CD4-positive, alpha-beta T cell treated with Interleukin-17A for 1 hour (primary cell): ENCODE results near the gene GPX5.
"Not testable (repeated sequence)": the region's sequence is repeated elsewhere in the genome, so short reads cannot be mapped to it uniquely, and the experiment has no call there.

Source experiments
- DNase-seq: peaks from one replicate; pipeline ENCODE4 v3.0.0-alpha.2; 2020

GPX5 gene, protein sequence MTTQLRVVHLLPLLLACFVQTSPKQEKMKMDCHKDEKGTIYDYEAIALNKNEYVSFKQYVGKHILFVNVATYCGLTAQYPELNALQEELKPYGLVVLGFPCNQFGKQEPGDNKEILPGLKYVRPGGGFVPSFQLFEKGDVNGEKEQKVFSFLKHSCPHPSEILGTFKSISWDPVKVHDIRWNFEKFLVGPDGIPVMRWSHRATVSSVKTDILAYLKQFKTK

DNA sequence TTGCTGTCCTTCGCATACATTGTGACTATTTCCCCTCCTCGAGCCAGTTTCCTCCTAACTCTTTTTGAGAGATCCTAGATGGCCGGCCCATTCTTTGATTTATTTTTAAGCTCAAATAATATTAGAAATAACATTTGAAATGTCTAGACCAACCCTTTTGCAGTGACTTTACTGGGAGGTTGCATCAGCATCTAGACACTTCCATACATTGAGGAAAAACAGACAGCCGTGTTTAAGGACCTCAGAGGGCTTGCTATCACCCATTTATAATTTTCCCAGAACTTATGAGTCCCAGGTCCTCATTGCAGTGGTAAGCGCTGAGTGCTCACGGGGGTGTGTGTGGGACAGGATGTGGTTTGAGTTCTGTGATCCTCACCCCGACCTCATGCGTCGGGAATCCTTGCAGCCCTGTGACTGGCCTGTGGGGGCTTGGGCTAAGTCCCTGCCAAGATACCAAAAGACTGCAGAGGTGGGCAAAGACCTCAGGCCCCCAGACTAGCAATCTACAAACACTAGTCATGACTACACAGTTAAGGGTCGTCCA, at the start of gene GPX5:
TSS of gene GPX5 (plus strand) at position 386 of the 544 bp plus-strand sequence. CDS start at position 519, 133 bp downstream.
- no peak for DNase-seq

DNA sequence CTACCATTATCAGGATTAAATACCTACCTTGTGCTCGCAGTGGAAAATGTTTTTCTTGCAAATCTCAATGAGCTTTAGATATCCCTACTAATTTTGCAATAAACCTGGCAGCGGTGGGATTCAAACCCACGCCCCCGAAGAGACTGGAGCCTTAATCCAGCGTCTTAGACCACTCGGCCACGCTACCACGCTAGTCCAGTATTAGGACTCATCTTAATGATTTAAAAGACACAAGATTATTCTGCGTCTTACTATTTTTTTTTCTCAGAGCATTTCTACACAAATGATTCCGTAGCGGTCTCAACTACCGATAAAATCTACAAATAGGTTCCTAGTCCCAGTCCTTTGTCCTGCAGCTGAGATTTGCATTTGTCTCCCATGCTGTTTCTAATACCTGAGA, 47.2 kb upstream of the GPX5 start:
- DNase-seq = no peak

DNA sequence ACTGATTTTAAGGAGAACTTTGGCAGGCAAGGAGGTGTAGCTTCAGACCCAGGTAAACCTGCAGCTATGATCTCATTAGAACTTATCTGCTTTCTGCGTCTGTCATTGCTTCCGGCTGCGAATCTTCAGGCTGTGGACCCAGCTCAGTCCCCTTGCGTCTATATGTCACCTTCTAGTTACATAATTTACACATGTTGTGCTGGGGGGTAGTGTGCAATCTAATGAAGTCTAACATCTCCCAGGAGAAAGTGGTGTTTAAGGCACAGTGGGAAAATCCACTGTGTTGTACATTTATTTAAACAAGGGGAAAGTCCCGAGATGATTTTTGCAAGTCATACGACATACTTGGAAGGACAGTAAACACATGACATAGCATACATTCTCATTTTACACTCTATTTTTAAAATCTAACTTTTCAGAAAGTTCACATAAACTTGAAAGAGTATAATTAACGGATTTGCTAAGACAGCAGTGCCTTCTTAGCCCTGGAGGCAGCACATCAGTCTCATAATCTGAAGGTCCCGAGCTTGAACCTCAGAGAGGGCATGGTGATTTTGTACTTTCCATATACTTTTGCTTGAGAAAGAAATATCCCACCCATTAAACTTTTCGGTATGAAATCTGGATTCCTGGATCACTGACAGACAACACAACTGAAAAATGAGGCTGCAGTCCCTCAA, 45.3 kb upstream of the GPX5 start:
- no peak for DNase-seq

DNA sequence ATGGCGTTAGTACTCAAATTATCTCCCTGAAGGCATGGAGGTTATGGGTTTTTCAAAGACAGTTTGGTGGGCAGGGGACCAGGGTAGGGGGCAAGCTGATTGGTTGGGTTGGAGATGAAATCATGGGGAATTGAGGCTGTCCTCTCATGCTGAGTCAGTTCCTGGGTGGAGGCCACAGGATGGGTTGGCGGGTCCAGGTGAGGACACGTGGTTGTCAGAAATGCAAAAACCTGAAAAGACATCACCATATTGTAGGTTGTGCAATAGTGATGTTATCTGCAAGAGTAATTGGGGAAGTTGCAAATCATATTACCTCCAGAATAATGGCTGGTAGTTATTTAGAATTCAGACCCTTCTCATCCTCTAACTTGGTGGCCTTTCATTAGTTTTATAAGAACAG, 40.2 kb upstream of the GPX5 start:
- DNase-seq = no peak

DNA sequence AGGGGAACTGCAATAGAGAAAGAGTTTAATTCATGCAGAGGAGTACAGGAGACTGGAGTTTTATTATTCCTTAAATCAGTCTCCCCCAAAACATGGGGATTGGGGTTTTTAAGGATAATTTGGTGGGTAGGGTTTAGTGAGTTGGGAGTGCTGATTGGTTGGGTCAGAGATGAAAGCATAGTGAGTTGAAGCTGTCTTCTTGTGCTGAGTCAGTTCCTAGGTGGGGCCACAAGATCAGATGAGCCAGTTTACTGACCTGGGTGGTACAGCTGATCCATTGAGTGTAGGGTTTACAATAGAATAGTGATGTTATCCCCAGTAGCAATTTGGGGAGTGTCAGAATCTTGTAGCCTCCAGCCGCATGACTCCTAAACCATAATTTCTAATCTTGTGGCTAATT, 39.1 kb upstream of the GPX5 start:
- no peak for DNase-seq

DNA sequence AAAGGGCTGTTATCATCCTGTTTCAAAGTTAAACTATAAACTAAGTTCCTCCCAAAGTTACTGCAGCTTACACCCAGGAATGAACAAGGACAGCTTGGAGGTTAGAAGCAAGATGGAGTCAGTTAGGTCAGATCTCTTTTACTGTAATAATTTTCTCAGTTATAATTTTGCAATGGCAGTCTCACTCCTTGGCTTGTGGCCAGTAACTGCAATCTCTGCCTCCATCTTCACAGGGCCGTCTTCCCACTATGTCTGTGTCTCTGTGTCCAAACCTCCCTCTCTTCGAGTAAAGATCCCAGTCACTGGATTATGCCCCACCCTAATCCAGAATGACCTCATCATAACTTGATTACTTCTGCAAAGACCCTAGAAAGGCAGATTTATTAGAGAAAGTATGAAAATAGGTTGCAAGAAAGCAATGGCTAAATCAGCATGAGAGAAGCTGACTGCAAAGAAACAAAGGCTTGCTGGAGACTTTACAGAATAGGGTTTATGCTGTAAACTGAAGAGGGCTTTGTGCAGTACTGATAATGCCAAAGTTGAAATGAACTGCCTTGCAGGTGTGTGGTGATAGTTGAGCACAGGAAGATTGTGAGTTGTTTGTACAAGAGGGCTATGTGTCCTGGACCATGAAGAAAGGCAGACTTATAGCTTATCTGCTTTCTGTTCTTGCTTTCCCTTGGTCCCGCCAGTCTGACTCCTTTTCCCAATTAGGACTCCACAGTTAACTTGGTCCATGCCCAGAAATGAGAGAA, 38.5 kb upstream of the GPX5 start:
- DNase-seq = no peak

DNA sequence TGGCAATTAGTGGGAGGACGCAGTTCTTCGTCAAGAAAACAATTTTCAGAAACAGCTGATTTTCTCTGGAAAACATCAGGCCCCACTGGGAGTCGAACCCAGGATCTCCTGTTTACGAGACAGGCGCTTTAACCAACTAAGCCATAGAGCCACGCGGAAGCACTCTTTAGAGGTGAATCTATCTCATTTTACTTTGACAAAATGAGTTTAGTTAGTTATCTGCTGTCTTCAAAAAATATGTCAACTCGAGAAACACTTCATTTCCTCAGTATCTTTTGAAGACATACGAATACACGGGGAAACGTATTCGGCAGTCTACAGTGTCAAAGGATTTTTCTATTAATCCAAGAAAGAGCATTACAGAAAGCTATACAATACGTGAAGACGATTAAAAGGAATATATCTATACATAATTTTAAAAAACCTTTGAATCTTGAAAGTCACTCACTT, 36.7 kb upstream of the GPX5 start:
- peak; percentile 31 for DNase-seq

DNA sequence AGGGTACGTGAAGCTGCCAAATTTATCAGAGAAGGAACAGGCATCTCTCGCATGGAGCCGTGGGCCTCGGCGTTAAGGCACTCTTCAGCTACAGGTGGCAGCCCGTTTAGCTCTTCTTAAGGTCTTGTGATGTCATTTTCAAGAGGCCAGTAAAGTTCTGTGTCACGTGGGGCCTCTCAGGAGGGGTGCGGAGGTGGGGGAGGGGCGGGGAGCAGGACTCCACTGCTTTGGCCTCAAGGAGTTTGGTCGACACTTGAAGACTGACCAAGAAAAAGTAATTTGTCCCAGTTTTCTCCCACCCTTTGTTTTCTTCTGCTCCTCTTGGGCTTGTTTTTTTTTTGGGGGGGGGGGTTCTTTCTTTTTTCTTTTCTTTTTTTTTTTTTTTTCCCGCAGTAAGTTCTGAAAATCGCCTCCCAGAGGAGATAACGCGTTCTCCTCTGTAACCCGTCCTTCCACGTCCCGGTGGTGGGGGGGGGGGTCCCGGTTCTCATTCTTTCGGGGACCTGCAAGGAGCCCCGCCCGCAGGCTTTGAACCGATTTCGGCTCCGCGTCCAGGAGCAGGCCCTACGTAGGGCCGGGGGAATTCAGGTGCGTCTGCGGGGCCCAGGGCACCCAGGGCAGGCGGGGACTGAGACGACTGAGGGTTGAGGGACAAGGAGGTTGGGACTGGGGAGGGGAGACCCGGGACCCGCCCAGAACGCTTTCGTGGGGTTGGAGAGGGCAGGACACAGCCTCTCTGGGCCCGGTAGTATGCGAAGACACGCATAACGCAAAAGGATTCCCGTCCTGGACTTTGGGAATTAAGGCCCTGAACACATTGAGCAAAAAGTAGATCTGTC, 36.1 kb upstream of the GPX5 start:
- peak; percentile 38 for DNase-seq

DNA sequence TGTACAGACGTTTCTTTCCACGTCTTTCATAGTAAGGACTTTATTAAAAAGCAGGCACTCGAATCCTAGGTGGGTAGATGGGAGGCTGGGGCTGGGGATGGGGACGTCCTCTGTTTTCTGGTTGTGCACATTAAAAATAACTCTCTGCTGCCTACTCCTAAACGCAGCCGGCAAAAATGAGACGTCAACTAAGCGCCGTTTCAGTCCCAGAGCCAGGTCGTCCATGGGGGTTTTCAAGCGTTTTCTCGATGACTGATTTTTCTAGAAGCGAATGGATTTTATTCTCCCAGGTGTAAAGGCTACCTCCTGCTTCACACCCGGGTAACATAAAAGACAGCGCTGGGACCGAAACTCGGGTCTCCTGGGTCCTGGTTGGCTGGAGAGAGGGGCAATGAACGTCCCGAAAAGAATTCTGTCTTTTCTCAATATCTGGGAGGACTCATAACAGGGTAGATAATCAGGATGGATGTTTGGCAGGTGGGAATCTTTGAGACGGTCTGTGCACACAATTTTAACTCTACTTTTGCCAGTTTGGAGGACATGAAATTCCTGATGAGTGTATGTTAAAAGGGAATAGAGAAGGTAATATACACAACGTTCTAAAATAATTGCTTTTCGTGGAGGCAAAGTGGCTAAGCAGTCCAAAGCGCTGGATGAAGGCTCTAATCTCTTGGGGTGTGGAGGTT, 35.3 kb upstream of the GPX5 start:
- DNase-seq = no peak

DNA sequence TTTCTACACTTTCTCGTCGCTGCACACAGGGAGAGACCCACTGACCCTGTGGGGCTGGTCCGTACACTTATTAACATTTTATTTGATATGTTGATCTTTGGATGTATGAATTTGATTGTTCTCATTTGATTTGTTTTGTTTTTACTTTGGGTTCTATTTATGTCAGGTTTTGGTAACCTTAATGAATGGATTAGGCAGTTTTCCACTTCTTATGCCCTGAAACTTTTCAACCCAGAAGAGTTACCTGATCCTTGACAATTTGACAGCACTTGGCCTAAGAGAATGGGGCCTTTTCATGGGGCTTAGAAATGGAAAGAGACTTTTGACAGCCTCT, 33.7 kb upstream of the GPX5 start:
- no peak for DNase-seq

DNA sequence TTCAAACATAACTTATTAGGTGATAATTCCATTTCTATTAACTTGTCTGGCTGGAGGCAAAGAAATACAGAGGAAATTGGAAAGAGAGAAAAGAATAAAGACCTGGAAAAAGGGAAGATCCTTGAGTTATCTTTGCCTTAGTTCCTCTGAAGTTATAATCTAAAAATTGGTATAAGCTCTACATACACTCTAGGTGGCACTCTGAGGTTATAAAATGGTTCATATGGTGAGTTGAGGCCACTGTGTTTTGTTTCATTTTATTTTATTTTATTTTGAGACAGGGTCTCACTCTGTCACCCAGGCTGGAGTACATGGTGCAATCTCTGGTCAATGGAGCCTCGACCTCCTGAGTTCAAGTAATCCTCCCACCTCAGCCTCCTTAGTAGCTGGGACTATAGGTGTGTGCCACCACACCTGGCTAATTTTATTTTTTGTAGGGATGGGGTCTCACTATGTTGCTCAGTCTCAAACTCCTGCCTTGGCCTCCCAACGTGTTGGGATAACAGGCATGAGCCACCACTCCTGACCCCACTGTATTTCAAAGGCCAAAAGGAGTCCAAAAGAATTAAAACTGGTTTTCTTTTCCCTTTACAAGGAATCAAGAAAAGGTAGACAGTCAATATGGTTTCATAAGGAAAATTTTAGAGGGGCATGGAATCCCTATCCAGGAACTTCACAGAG, 29.4 kb upstream of the GPX5 start:
- peak; percentile 17 for DNase-seq

DNA sequence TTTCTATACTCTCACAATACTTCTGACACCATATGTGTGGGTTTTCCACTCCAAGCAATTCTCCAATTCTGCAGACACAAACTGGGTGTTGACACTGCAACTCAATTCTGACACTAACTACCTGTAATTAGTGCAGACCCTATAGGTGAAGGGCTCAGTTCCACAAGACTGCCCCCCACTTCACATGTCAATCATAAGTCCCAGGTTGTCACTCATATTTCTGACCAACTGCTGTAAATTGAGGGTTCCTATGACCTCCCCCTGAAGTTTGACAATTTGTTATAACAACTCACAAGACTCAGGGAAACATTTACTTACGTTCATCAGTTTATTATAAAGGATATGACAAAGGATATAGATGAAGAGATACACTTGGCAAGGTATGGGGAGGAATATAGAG, 28.4 kb upstream of the GPX5 start:
- DNase-seq = no peak

DNA sequence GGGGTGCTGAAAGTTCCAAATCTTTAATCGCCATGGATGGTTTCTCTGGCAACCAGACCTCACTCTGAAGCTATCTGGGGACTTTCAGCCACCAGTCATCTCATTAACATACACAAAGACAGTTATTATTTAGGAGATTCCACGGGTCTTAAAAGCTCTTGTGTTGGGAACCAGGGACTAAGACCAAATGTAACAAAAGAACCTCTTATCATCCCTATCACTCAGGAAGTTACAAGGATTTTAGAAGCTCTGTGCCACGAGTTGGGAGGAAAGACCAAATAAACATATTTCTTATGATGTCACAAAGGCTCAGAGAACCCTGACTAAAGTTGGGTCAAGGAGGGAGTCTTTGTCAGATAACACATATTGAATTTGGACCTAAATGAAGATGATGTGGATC, 27.8 kb upstream of the GPX5 start:
- DNase-seq = no peak

DNA sequence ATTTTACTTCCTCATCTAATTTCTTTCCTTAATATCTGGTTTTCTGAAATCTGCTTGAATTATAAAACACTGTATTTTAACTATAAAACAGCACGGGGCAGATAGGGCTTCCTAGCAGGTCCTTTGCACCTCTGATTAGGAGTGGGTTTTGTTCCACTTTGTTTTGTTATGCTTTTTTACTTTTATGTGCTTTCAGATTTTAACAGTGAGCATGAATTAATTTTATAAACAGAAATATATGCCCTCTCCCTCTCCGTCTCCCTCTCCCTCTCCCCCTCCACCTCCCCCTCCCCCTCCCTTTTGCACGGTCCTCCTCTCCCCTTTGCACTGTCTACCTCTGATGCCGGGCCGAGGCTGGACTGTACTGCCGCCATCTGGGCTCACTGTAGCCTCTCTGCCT, 24.4 kb upstream of the GPX5 start:
- no peak for DNase-seq

DNA sequence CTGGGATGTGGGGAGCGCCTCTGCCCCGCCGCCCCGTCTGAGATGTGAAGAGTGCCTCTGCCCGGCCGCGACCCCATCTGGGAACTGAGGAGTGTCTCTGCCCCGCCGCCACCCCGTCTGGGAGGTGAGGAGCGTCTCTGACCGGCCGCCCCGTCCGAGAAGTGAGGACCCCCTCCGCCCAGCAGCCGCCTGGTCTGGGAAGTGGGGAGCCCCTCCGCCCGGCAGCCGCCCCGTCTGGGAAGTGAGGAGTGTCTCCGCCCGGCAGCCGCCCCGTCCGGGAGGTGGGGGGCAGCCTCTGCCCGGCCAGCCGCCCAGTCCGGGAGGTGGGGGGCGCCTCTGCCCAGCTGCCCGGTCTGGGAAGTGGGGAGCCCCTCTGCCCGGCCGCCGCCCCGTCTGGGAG, 23.5 kb upstream of the GPX5 start:
- DNase-seq = not testable (repeated sequence)

DNA sequence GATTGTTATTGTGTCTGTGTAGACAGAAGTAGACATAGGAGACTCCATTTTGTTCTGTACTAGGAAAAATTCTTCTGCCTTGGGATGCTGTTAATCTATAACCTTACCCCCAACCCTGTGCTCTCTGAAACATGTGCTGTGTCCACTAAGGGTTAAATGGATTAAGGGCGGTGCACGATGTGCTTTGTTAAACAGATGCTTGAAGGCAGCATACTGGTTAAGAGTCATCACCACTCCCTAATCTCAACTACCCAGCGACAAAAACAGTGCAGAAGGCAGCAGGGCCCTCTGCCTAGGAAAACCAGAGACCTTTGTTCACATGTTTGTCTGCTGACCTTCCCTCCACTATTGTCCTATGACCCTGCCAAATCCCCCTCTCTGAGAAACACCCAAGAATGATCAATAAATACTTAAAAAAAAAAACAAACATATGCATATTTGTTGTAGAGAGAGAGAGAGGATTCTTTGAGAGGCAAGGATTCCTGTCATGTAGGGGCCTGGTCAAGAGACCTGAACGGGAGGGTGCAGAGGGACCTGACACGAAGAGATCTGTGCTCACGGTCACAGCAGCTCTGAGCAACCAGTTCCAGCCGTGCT, 22.9 kb upstream of the GPX5 start:
- DNase-seq = not testable (repeated sequence)

DNA sequence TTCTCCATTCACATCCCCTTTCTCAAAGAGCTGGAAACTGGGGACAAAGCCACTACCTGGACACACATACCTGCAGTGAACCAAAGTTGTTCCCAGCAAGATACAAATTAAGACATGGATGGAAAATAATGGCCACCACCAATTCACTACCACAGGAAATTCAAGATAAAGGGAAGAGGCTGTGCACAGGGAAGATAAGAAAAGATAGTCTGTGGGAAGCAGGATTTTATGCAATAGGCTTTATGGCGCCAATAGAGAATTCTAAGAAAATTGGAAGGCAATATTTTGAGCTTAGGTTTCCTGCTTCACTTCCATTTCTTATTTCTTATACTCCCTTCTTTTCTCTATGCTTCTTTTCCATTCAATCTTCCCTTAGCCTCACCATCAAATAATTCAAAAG, 19.9 kb upstream of the GPX5 start:
- DNase-seq = no peak

DNA sequence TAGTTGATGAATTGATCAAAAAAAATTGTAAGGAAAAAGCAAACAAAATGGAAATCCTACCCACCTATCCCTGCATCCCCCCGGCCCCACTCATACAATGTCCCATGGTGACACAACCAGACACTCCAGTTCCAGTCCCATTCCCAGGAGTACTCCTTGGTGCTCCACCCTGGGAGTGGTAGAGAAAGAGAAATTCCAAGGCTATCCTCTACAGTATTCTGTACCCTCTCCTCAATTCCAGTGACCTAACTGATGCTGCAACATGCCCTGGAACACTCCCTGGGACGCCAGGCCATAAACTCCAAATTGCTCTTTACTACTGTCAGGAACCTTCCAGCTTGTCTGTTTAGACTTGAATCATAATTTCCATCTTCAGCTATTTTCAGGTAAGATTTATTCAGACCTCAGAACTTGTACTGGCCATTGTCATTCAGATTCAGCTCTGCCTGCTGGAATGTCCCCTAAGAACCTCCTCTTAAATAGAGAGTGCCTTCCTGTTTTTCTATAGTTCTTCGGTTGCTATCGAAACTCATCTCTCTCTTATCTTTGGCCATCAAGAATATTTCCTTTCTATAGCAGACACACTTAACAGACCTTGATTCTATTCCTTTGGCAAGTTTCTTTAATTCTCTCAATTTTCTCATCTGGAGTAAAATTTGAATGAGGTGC, 18.7 kb upstream of the GPX5 start:
- peak; percentile 30 for DNase-seq

DNA sequence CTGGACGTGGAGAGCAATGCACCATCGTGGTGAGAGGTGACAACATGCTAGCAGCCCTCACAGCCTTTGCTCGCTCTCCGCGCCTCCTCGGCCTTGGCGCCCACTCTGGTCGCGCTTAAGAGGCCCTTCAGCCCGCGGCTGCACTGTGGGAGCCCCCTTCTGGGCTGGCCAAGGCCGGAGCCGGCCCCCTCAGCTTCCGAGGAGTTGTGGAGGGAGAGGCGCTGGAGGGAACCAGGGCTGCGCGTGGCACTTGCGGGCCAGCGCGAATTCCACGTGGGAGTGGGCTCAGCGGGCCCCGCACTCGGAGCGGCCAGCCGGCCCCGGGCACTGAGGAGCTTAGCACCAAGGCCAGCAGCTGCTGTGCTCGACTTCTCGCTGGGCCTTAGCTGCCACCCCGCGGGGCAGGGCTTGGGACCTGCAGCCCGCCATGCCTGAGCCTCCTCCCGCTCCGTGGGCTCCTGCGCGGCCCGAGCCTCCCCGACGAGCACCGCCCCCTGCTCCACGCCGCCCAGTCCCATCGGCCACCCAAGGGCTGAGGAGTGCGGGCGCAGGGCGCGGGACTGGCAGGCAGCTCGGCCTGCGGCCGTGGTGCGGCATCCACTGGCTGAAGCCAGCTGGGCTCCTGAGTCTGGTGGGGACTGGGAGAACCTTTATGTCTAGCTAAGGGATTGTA, 13.9 kb upstream of the GPX5 start:
- DNase-seq = no peak

DNA sequence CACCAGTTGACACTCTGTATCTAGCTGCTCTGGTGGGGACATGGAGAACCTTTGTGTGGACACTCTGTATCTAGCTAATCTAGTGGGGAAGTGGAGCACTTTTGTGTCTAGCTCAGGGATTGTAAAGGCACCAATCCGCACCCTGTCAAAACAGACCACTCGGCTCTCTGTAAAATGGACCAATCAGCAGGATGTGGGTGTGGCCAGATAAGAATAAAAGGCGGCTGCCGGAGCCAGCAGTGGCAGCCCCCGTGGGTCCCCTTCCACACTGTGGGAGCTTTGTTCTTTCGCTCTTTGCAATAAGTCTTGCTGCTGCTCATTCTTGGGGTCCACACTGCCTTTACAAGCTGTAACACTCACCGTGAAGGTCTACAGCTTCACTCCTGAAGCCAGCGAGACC, 13.3 kb upstream of the GPX5 start:
- not testable (repeated sequence) for DNase-seq
